Anterior cingulate cortex (tissue), 58 donors: ENCODE results near the gene C16orf95.
"Not testable (repeated sequence)": the region's sequence is repeated elsewhere in the genome, so short reads cannot be mapped to it uniquely, and the experiment has no call there.

Source experiments
- DNase-seq, 58 donors: peaks; one replicate each; lab custom pipeline; 2025; lab: John Stamatoyannopoulos, UW

C16orf95 gene, protein sequence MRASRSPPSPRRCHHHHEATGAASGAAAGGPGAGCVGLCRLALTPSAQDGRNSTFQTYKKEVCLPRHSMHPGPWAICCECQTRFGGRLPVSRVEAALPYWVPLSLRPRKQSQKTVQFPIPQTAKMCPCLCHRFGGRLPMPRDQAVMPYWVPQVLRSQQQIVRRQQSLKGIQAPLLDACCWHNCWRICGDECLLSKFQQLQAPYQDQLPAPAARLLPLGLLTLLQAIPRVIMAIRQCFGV

DNA sequence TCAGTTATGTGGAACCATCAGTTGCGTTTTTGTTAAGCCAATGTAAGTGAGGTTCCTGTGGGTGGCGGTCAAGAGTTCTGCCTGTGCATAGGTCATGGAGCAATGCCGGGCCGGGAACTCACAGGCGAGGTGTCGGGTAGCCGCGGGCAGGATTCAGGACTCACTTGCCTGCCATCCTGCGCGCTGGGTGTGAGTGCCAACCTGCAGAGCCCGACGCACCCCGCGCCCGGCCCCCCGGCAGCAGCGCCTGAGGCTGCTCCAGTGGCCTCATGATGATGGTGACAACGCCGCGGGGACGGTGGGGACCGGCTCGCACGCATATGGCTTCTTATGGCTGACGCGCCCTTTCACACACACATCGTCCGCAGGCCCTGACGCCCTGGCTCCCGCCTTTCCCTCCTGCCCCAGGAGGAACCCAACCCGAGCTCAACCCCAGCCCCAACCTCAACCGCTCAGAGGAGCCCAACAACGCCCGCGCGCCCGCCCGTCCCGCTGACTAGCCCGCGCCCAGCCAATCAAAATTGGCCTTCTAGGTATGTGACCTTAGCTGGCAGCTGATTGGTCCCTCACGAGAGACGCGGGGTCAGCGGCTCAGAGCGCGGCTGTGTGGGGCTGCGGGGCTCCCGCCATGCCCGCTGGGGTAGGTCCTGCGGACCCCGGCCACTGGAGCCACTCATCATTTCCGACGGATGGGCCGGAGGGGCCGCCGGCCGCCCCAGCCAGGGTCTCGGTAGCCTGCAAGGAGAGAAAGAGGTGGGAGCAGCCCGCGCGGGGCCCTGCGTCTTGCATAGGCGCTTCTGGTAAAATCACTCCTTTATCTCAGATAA is at the start of gene C16orf95:
C16orf95 (minus strand) TSS at position 470 of the 827 bp plus-strand sequence; CDS start at position 320, 150 bp downstream.
- DNase-seq = peak; percentile 82 to 98 (median 94)

DNA sequence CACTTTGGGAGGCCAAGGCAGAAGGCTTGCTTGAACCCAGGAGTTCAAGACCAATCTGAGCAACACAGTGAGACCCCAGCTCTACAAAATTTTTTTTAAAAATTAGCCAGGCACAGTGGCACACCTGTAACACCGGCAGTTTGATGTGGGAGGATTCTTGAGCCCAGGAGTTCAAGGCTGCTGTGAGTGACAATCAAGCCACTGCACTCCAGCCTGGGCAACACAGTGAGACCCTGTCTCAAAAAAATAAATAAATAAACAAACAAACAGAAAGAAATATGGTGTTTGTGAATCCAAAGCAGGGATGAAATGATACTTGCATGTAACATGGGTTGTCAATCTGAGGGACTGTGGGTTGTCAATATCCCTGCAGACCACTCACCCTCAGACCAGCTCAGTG is 49.7 kb upstream of the C16orf95 start:
- no peak for DNase-seq

DNA sequence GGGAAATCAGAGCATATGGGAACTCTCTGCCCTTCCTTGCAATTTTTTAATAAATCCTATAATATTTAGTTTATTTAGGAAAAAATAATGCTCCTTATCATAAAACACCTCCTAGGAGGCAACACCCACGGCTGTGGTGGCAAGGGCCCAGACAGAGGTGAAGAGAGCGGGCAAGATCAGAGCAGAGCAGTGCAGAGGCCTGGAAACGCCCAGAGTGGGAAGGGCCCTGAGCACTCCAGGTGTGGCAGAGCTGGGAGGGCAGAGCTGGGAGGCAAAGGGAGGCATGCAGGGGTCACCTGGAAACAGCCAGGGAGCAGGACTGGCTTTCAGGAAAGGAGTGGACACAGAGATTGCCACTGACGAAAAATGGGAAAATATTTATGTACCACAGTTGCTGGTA is 49.1 kb upstream of the C16orf95 start:
- DNase-seq = no peak

DNA sequence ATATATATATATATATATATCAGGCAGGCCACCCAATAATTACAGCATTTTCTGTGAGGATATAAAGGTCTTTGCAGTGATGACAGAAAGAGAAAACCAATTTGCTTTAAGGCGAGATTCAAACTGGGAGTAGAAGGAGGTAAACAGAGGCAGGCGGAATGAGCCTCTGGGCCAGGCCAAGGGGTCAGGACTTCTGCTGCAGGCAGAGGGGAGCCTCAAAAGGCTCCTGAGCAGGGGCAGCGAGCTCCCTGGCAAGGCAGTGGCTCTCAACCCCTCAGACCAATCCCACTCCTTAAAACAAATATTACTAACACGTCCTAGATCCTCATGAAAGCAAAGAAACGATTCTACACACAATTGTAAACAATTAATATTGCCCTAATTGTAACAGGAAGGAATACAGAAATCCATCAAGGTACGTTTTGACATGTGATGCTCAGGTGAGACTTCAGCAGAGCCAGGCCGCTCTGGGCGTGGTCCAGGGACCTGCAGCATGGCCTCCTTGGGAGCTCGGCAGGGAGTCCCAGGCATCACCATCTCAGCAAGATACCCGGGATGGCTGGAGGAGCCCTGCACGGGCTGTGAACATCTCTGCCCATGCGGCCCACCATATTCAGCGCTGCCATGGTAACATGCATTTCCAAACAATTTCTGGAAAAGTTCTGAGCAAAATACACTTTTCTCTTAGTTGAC is 48.0 kb upstream of the C16orf95 start:
- DNase-seq = no peak

DNA sequence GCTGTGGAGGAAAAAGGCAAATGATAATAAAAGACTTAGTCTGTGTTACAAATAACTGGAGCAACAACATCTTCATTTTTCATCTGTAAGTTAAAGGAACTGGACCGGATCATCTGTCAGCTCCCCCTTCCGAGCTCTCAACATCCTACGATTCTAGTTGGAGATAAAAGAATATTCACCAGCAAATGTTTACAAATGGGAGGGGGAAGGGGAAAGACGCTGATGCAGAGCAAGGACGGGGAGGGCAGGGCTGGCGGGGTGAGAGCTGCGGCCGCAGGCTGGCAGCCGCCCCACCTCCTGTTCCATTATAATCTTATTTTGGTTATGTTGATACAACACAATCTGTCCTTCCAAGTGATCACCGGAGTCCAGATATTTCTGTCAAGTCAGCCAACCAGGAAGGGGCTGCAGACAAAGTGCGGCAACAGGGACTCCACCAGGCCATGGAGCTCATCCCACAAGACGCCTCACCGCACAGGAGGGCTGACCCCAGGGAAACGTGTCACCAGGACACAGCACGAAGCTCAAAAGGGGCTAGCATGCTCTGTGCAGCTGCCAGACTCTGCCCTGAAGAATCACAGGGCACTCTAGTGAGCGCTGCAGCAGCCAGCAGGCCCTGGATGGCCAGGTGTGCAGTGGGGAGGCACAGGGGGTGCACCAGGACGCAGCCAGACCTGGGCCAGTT is 46.7 kb upstream of the C16orf95 start:
- peak in 1 of 58 donors; percentile 20 for DNase-seq

DNA sequence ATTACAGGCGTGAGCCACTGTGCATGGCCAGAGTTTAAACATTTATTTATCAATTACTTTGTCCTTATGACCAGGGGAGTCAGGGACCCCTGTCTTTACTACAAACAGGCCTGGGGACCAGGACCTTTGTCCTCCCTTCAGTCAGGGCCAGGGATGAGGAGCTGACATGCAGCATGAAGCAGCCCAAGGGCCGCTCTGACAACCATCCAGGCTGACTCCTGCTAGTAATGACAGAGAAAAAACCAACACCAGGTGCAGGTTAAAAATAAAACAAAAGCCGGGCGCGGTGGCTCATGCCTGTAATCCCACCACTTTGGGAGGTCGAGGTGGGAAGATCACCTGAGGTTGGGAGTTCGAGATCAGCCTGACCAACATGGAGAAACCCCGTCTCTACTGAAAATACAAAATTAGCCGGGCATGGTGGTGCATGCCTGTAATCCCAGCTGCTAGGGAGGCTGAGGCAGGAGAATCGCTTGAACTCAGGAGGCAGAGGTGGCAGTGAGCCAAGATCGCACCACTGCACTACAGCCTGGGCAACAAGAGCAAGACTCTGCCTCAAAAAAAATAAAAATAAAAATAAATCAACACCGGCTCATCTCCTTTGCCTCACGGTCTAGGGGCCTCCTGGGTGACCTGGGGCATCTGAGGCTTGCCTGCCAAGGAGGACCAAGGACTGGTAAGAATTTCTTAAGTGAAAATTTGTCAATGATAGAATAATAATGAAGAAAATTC is 45.8 kb upstream of the C16orf95 start:
- not testable (repeated sequence) for DNase-seq

DNA sequence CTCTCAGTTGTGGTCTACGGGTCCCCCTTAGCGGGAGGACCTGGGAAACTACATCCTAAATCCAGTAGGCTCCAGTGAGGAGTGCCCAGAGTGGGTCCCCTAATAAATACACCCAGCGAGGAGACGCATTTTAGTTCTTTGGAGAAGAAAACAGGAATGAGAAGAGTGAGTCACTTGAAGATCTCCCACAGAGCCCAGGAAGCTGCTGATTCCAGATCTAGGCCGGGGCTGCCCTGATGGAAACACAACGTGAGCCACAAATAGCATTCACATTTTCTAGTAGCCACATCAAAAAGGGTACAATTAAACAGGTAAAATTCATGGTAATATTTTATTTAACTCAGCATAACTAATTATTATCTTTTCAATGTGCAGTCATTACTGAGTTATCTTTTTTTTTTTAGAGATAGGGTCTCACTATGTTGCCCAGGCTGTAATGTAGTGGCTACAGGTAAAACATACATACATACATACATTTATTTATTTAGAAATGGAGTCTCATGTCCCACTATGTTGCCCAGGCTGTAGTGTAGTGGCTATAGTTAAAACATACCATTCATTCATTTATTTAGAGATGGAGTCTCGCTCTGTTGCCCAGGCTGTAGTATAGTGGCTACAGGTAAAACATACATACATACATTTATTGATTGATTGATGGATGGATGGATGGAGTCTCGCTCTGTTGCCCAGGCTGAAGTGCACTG is 44.9 kb upstream of the C16orf95 start:
- no peak for DNase-seq

DNA sequence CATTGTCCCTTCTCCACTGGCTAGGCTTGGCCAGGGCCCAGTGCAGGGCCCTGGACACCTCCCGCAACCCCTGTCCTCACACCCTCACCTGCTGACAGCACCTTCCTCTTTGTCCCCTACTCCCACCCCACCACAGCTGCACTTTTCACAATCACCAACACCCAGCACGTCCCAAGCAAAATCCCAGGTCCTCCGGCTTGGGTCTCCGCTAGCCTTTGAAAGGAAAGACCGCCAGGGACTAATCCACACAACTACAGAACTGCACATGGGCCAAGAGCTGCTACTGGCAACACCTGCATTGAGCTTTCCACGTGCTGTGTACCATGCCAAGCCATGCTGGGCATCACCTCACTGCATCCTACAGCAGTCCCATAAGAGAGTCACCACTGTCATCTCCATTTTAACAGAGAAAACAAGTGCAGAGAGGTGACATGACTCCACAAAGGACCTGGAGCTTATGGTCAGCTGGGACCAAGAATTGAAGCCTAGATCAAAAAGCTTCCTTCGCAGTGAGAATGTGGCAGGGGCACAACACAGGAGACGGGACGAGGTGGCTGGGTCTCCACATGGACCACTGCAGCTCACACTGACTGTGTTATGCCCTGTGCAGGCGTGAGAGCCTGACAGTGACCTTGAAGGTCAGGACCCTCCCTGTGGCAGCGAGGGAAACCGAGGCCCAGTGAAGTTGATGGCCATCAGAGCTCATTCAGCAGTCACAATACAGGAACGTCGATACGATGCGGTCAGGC is 43.8 kb upstream of the C16orf95 start:
- no peak for DNase-seq

DNA sequence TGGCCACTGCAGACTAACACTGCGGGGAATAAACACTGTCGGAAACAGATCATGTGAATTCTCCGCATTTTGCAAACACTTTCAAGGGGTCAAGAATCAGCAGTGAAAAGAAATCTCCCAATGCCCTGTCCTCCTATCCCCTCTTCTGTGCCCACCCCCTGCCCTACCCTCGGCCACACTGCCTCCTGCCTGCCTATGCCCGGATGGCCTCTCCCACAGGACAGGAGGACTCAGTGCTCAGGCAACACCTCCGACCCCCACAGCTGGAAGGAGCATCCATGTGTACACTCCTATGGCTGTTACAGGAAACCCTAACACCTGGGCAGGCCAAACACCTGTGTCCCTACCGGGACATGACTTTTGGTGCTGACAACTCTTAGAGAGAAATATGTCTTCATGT is 41.9 kb upstream of the C16orf95 start:
- DNase-seq = no peak

DNA sequence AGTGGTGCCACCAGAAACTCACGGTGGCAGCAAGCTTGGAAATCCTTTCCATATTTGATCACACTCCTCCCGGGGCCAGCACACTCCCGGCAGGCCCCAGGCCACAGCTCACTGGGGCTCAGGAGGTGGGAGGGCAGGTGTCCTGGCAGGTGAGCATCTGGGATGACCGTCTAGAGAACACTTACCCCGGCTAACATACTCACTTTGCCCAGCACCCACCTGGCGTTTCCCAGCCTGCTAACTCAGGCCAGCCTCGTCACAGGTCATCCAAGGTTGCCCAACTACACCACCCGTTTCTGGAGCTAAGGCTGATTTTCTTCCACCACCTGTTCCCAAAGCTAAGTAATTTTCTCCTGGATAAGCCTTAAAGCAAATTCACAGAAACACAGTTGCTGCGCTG is 41.5 kb upstream of the C16orf95 start:
- no peak for DNase-seq

DNA sequence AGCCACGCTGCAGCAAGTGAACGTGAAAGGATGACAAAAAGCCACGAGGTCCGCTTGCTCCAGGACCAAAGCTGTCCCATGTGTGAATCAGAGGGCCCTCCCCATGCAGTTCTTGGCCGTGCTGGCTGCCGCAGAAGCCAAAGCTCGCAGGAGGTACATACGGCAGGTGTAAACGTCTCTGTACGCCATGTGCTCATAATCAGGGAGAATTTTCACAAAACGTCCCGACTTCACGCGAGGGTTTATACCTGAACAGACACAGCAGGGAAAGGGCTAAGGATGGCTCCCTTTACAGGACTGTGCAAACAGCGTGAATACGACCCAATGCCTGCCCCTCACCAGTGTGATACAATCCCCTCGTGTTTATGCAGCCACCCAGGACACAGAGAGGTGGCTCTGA is 41.1 kb upstream of the C16orf95 start:
- DNase-seq = no peak

DNA sequence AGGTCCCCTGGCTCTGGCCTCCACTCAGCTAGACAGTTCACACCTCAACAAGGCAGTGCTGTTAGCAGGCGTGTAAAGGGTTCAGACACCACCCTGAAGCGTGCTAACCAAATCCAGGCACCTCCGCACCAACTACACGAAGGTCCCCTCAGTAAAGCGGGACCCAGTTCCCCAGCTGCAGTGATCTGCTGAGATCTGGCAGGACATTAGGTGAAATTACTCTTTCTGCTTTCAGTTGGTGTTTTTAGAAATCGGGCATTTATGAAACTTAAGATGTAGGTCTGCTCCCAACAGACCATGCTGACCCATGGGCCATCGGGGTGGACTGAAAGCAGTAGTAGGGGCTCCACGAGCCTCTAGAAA is 39.3 kb upstream of the C16orf95 start:
- DNase-seq = no peak

DNA sequence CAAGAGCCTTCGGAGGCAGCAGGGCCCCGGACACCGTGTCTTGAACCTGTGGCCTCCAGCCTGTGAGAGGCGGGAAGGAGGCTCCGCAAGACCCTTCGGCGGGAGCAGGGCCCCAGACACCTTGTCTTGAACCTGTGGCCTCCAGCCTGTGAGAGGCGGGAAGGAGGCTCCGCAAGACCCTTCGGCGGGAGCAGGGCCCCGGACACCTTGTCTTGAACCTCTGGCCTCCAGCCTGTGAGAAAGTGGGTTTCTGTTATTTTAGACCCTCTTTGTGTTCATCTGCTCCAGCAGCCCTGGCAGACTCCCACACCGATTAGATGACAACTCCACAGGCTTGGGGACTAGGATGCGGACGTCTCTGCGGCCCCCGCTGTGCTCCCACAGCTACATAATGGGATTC is 36.4 kb upstream of the C16orf95 start:
- DNase-seq = no peak

DNA sequence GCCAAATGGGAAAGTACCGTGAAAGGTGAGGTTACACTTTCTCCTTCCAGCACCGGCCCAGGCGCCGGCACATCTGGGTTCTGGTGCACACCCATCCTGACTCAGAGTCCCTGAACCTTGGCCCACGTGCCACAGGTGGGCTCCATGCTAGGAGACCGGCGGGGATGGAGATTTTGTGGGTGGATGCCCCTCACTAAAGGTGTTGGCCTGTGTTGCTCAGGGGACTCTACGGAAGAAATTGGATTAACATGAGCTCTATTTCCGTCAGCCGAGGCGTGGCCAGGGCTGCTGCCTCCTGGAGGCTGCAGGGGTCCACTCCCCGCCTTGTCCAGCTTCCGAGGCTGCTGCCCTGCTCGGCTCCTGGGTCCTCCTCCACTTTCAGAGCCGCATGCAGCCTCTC is 35.6 kb upstream of the C16orf95 start:
- DNase-seq = no peak

DNA sequence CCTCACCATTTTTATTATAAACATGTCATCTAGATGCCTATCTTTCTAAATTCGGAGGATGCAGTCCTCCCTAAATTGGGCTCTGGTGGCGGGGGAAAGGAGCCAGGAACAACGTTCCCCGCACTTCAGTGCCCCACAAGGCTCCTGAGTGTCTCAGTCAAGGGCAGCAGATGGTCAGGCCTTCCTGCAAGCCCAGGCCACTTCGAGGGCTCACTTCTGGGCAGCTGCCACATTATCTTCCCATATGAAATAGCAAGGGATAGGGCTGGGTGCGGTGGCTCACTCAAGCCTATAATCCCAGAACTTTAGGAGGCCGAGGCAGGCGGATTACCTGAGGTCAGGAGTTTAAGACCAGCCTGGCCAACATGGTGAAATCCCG is 34.1 kb upstream of the C16orf95 start:
- no peak for DNase-seq

DNA sequence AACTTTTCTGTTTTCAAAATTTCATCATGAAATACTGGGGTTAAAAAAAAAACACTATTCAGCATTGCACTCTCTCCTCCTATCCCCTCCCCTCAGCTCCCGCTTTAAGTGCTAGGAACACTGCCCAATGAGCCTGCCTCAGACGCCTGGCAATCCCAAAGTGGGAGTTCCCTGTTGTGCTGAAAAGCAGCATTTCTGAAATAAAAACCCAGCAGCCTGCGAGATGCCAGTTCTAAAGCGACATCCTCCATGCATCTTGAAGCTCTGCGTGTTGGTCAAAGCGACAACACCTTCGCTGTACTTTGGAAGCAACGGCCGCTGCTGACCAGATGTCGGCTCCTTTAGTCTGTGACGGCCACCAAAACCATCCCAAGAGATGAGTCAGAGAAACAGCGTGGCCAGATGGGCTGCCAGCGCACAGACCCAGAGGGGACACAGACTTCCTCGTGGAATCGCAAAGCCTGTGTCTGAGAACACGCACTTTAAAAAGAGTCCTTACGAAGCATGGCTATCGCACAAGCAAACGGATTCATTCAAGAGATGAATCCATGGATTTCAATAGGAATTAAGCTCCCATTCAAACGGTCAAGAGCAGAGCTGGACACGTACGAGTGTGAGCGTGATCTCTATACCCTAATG is 33.6 kb upstream of the C16orf95 start:
- DNase-seq = peak in 43 of 58 donors; percentile 13 to 82 (median 45)

DNA sequence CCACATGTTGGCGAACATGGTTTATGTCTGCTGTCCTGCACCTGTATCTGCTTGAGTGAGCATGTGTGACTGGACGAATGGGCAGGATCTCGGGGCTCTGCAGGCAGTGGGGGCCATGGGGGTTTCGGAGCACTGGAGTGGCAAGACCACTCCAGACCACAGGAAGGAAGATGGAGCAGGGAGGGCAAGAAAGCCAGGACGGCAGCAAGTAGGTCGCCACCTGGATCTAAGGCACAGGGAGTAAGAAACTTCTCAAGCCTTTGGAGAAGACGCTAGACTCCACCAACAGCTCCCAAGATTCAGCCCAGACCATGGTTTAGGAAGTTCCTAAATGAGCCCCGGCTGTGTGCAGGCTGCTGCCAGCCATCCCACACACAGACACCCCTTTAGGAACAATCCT is 32.8 kb upstream of the C16orf95 start:
- DNase-seq = no peak

DNA sequence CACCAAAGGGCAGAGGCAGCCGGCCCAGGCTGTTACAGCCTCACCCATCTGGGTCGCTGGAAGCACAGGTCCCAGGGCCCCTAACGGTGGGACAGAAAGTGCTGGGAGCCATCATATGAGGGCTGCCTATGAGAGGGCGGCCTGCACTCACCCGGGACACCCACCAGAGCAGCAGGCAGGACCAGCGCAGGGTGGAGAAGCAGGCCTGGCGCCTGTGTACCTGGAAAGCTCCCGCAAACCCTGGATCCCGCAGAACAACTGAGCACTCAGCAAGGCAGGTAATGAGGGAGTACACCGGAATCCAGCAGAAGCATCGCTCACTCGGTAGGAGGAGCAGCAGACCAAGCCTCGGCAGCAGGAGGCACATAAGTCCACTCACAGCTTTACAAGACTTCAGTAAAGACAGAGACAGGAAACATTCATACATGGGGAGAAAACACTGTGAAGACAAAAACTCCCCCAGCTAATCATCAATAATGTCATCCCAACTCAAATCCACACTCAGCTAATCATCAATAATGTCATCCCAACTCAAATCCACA is 31.5 kb upstream of the C16orf95 start:
- DNase-seq = no peak
